Prostate gland (tissue), 2 donors: ENCODE measurements around the gene CPED1.
"Not testable (repeated sequence)": the region's sequence is repeated elsewhere in the genome, so short reads cannot be mapped to it uniquely, and the experiment has no call there.

ENCODE experiments used
- CTCF ChIP-seq, 4 experiments: fragments of 200-600 bp in 2 of 4; fragments of 450-650 bp in 2 of 4; sonication (generic) in 2 of 4; IDR thresholded peaks; 1 replicate in 3 of 4; 2 replicates in 1 of 4; pipeline ENCODE4 v1.5.1; 2016 to 2019; ENCODE audit warnings: antibody characterized with exemption in 4 of 4, mild to moderate bottlenecking in 2 of 4, moderate library complexity in 2 of 4
- POLR2A ChIP-seq: fragments of 450-650 bp; IDR thresholded peaks from one replicate; pipeline ENCODE4 v1.6.1; 2016; ENCODE audit warnings: antibody characterized with exemption, mild to moderate bottlenecking
- POLR2AphosphoS5 ChIP-seq: sonication (generic); formaldehyde crosslinking; IDR thresholded peaks from one replicate; pipeline ENCODE4 v1.6.1; 2017; ENCODE audit warnings: antibody characterized with exemption

DNA sequence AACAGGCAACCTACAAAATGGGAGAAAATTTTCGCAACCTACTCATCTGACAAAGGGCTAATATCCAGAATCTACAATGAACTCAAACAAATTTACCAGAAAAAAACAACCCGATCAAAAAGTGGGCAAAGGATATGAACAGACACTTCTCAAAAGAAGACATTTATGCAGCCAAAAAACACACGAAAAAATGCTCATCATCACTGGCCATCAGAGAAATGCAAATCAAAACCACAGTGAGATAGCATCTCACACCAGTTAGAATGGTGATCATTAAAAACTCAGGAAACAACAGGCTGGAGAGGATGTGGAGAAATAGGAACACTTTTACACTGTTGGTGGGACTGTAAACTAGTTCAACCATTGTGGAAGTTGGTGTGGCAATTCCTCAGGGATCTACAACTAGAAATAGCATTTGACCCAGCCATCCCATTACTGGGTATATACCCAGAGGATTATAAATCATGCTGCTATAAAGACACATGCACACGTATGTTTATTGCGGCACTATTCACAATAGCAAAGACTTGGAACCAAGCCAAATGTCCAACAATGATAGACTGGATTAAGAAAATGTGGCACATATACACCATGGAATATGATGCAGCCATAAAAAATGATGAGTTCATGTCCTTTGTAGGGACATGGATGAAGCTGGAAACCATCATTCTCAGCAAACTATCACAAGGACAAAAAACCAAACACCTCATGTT lies 264.2 kb downstream of the CPED1 start:
- not testable (repeated sequence) for TF ChIP-seq CTCF (IDR thresholded peaks at IDR 0.05); POLR2AphosphoS5; POLR2A
